HG02798 (cell line): Measurements from ENCODE around the gene CDY2B.
"Not testable (repeated sequence)": the region's sequence is repeated elsewhere in the genome, so short reads cannot be mapped to it uniquely, and the experiment has no call there.

Source experiments
- ATAC-seq: cut with Tn5 transposase; IDR thresholded peaks from one replicate; pipeline ENCODE4 v1.9.1; 2021; ENCODE audit warnings: mild to moderate bottlenecking; ENCODE audit not compliant: unreplicated experiment, poor library complexity

CDY2B gene

GRCh38 chrY:17880120-17880519, at the start of gene CDY2B:
CDY2B (minus strand) TSS chrY:17880220; CDS start chrY:17879892, 328 bp downstream.
- ATAC-seq, result not testable (repeated sequence)

- not testable (repeated sequence) for ATAC-seq
Observed at GRCh38 chrY:17908009-17908408, 28.0 kb upstream of the CDY2B start.

- not testable (repeated sequence) for ATAC-seq
Observed at GRCh38 chrY:17907351-17907750, 27.3 kb upstream of the CDY2B start.

- not testable (repeated sequence) for ATAC-seq
Observed at GRCh38 chrY:17881697-17882096, 1.7 kb upstream of the CDY2B start.

- not testable (repeated sequence) for ATAC-seq
Observed at GRCh38 chrY:17876767-17877166, 3.3 kb downstream of the CDY2B start.

GRCh38 chrY:17875401-17875800, 4.6 kb downstream of the CDY2B start:
- ATAC-seq, result not testable (repeated sequence)

- not testable (repeated sequence) for ATAC-seq
Observed at GRCh38 chrY:17871194-17871903, 8.7 kb downstream of the CDY2B start.

GRCh38 chrY:17870737-17871136, 9.3 kb downstream of the CDY2B start:
- not testable (repeated sequence) for ATAC-seq

GRCh38 chrY:17867850-17868249, 12.2 kb downstream of the CDY2B start:
- ATAC-seq, result not testable (repeated sequence)

GRCh38 chrY:17860634-17861033, 19.4 kb downstream of the CDY2B start:
- not testable (repeated sequence) for ATAC-seq

- ATAC-seq, result not testable (repeated sequence)
Observed at GRCh38 chrY:17856963-17857848, 22.8 kb downstream of the CDY2B start.

- ATAC-seq, result not testable (repeated sequence)
Observed at GRCh38 chrY:17856508-17856907, 23.5 kb downstream of the CDY2B start.

- not testable (repeated sequence) for ATAC-seq
Observed at GRCh38 chrY:17849131-17849530, 30.9 kb downstream of the CDY2B start.

- not testable (repeated sequence) for ATAC-seq
Observed at GRCh38 chrY:17832149-17832548, 47.9 kb downstream of the CDY2B start.
